SK-N-SH (cell line): ENCODE results near the gene RBP5. TPM values are rescaled to one million over a fixed set of nuclear protein-coding genes. Genes with fewer than 3 reads are reported as not detected.

Experiments
- CTCF ChIA-PET: fragments of 300-600, 350-600 bp; formaldehyde crosslinking; extraction: SDS; loops from one replicate; lab custom pipeline; 2021; lab: Yijun Ruan, JAX
- POLR2A ChIA-PET: fragments of 350-600 bp; sonication (Branson Sonifier 250); formaldehyde crosslinking; extraction: SDS; loops from one replicate; lab custom pipeline; 2020; ENCODE audit warnings: antibody characterized with exemption, inconsistent platforms; lab: Yijun Ruan, JAX
- DNase-seq: peaks from one replicate; pipeline ENCODE4 v3.0.0; 2012
- H2AFZ ChIP-seq: fragments of 200-600 bp; sonication (generic); 2 replicates; pipeline ENCODE4 v1.8.1; 2016; ENCODE audit warnings: antibody characterized with exemption, mild to moderate bottlenecking, low read depth
- H3F3A ChIP-seq: fragments of 200-600 bp; sonication (generic); replicated peaks from 2 replicates; pipeline ENCODE3; 2016; ENCODE audit warnings: antibody characterized with exemption, mild to moderate bottlenecking; ENCODE audit not compliant: insufficient read depth
- H3K27ac ChIP-seq, 2 experiments: fragments of 200-500 bp in 1 of 2; fragments of 200-600 bp in 1 of 2; sonication (Bioruptor generic) in 1 of 2; sonication (generic), shearing (Covaris generic) in 1 of 2; 2 replicates each; pipeline versions ENCODE4 v1.5.1 to v1.6.1; 2014 to 2016; ENCODE audit warnings: low read depth in 2 of 2, inconsistent platforms in 1 of 2, low read length in 1 of 2, mild to moderate bottlenecking in 1 of 2, mixed read lengths in 1 of 2
- H3K27me3 ChIP-seq: fragments of 200-600 bp; sonication (generic), shearing (Covaris generic); 2 replicates; pipeline ENCODE4 v1.6.1; 2016; ENCODE audit warnings: mixed run types; ENCODE audit not compliant: insufficient read depth
- H3K36me3 ChIP-seq, 2 experiments: fragments of 200-500 bp in 1 of 2; fragments of 200-600 bp in 1 of 2; sonication (Bioruptor generic) in 1 of 2; sonication (generic) in 1 of 2; replicated peaks in 1 of 2; 2 replicates each; pipeline versions ENCODE3 to v1.5.1; 2014 to 2016; ENCODE audit warnings: low read length in 1 of 2, mild to moderate bottlenecking in 1 of 2; ENCODE audit not compliant: insufficient read depth in 2 of 2, control insufficient read depth in 1 of 2
- H3K4me1 ChIP-seq, 2 experiments: fragments of 200-500 bp in 1 of 2; fragments of 200-600 bp in 1 of 2; sonication (Bioruptor generic) in 1 of 2; sonication (generic), shearing (Covaris generic) in 1 of 2; 2 replicates each; pipeline versions ENCODE4 v1.5.1 to v1.6.1; 2014 to 2016; ENCODE audit warnings: low read depth in 1 of 2, low read length in 1 of 2, mixed run types in 1 of 2; ENCODE audit not compliant: insufficient read depth in 2 of 2, control insufficient read depth in 1 of 2
- H3K4me2 ChIP-seq: fragments of 200-600 bp; sonication (generic), shearing (Covaris generic); 2 replicates; pipeline ENCODE4 v1.6.1; 2017; ENCODE audit warnings: mixed run types
- H3K4me3 ChIP-seq, 2 experiments: fragments of 200-500 bp in 1 of 2; fragments of 200-600 bp in 1 of 2; sonication (Bioruptor generic) in 1 of 2; sonication (generic), shearing (Covaris generic) in 1 of 2; 2 replicates each; pipeline versions ENCODE4 v1.5.1 to v1.8.1; 2014 to 2016; ENCODE audit warnings: low read depth in 2 of 2, inconsistent platforms in 1 of 2, low read length in 1 of 2, mild to moderate bottlenecking in 1 of 2, mixed read lengths in 1 of 2, moderate library complexity in 1 of 2
- H3K79me2 ChIP-seq: fragments of 200-600 bp; sonication (generic); 2 replicates; pipeline ENCODE4 v1.8.1; 2017; ENCODE audit warnings: mild to moderate bottlenecking; ENCODE audit not compliant: insufficient read depth
- H3K9ac ChIP-seq: fragments of 200-600 bp; sonication (generic); 2 replicates; pipeline ENCODE4 v1.6.1; 2017; ENCODE audit warnings: mixed run types
- H3K9me2 ChIP-seq: fragments of 200-600 bp; sonication (generic); 2 replicates; pipeline ENCODE4 v1.6.1; 2017; ENCODE audit warnings: mixed run types
- H3K9me3 ChIP-seq: fragments of 200-600 bp; sonication (generic); 2 replicates; pipeline ENCODE4 v1.6.1; 2017; ENCODE audit warnings: mixed run types, mild to moderate bottlenecking, moderate library complexity
- H4K20me1 ChIP-seq: fragments of 200-600 bp; sonication (generic); 2 replicates; pipeline ENCODE4 v1.6.1; 2017; ENCODE audit warnings: mild to moderate bottlenecking, mixed run types; ENCODE audit not compliant: insufficient read depth
- CTCF ChIP-seq: fragments of 200-600 bp; sonication (generic); IDR thresholded peaks from 2 replicates; pipeline ENCODE4 v1.6.1; 2017; ENCODE audit warnings: antibody characterized with exemption, mild to moderate bottlenecking, moderate library complexity
- ELF1 ChIP-seq: IDR thresholded peaks from 2 replicates; pipeline ENCODE4 v1.4.0; 2012
- GABPA ChIP-seq: IDR thresholded peaks from 2 replicates; pipeline ENCODE4 v1.4.0; 2012; ENCODE audit warnings: low read depth, mild to moderate bottlenecking
- GATA2 ChIP-seq: sonication (generic); formaldehyde crosslinking; IDR thresholded peaks from 2 replicates; pipeline ENCODE4 v1.5.0; 2020; ENCODE audit warnings: mild to moderate bottlenecking, missing genetic modification reagents
- JUND ChIP-seq: IDR thresholded peaks from 2 replicates; pipeline ENCODE4 v1.4.0; 2012
- MXI1 ChIP-seq: IDR thresholded peaks from 2 replicates; pipeline ENCODE4 v1.6.1; 2012; ENCODE audit warnings: mild to moderate bottlenecking, low read depth, low read length, improper control_type of control experiment
- NRF1 ChIP-seq: IDR thresholded peaks from 2 replicates; pipeline ENCODE4 v1.6.1; 2012; ENCODE audit warnings: low read depth, mild to moderate bottlenecking, low read length
- RAD21 ChIP-seq: IDR thresholded peaks from 2 replicates; pipeline ENCODE4 v1.6.1; 2012; ENCODE audit warnings: mild to moderate bottlenecking, low read length
- RFX5 ChIP-seq: IDR thresholded peaks from 2 replicates; pipeline ENCODE4 v1.6.1; 2012; ENCODE audit warnings: mild to moderate bottlenecking, improper control_type of control experiment, low read length
- SIN3A ChIP-seq: IDR thresholded peaks from 2 replicates; pipeline ENCODE4 v1.6.1; 2012; ENCODE audit warnings: low read depth, mild to moderate bottlenecking, low read length, moderate library complexity, borderline replicate concordance
- whole genome bisulfite sequencing: methylation state at CpG from one replicate; pipeline ENCODE4 v1.1.6; 2017; ENCODE audit warnings: low lambda C conversion rate; 5-methylcytosine and 5-hydroxymethylcytosine counted together
- polyA plus RNA-seq, 3 experiments: library from polyadenylated mRNA; depleted of rRNA; stranded (reverse); fragments of >200 nt; gene quantifications; 2 replicates each; pipeline ENCODE4 v1.2.3, GENCODE V29; 2012
- TF ChIP-seq, protein P1 (sequence below): IDR thresholded peaks from 2 replicates; pipeline ENCODE4 v1.6.1; 2012; ENCODE audit warnings: mild to moderate bottlenecking, low read depth, low read length, moderate library complexity
- TF ChIP-seq, protein P2 (sequence below): IDR thresholded peaks from 2 replicates; pipeline ENCODE4 v1.4.0; 2012; ENCODE audit warnings: low read depth
- TF ChIP-seq, protein P3 (sequence below): fragments of 150-350 bp; IDR thresholded peaks from 2 replicates; pipeline ENCODE4 v1.6.1; 2017; ENCODE audit warnings: antibody characterized with exemption, low read length, low read depth, borderline replicate concordance
- TF ChIP-seq, protein P4 (sequence below): IDR thresholded peaks from 2 replicates; pipeline ENCODE4 v1.4.0; 2012; ENCODE audit warnings: low read depth, borderline replicate concordance

The RBP5 gene
- polyA plus RNA-seq, 1 of the 3 experiments (the other 2 are of a cell fraction), result 0.12 TPM

DNA sequence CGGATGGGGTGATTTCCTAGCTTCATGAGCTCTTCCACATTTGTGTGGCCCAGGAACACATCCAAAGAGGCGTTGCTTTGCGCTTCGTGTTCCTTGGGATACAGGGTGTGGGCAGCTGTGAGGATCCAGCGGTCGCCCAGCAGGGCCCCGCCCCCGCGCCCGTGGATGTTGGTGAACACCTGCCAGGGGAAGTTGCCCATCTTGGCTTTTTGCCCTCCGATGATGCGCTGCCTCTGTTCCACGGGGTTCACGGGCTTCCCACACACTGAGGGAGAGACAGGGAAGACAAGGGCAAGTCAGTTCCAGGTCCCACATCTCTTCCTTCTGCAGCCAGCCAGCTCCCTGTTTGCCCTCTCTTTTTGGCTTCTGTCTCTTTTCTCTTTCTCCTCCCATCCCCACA lies 47.7 kb downstream of the RBP5 start:
- ChIA-PET POLR2A (no interaction called here), CTCF (interaction anchor here (0.6 kb wide), 1 partner anchor 63 kb away, joined by 3 read pairs; the partner anchor contains the start of gene LPCAT3)
- Histone ChIP-seq H3K36me3 (no peaks in the 10 kb centered on the region), H3K4me3 (no peak overlapping the region), H3K27me3 (no peaks in the 10 kb centered on the region), H3K9me3 (no peaks in the 10 kb centered on the region), H3K27ac (no peak overlapping the region), H3K9ac (no peak overlapping the region), H3K79me2 (no peaks in the 10 kb centered on the region), H3K4me1 (peaks cover 0 to 3% of the 10 kb centered on the region in 2 experiments; a peak in 1 of 4 replicates), H2AFZ (no peak overlapping the region), H3K9me2 (no peaks in the 10 kb centered on the region), H3F3A (peaks cover 7% of the 10 kb centered on the region), H4K20me1 (no peaks in the 10 kb centered on the region), H3K4me2 (no peak overlapping the region)
- TF ChIP-seq RFX5 (no peak), JUND (no peak), SIN3A (no peak), CTCF (no peak), MXI1 (no peak)
- TF ChIP-seq, protein P1, sequence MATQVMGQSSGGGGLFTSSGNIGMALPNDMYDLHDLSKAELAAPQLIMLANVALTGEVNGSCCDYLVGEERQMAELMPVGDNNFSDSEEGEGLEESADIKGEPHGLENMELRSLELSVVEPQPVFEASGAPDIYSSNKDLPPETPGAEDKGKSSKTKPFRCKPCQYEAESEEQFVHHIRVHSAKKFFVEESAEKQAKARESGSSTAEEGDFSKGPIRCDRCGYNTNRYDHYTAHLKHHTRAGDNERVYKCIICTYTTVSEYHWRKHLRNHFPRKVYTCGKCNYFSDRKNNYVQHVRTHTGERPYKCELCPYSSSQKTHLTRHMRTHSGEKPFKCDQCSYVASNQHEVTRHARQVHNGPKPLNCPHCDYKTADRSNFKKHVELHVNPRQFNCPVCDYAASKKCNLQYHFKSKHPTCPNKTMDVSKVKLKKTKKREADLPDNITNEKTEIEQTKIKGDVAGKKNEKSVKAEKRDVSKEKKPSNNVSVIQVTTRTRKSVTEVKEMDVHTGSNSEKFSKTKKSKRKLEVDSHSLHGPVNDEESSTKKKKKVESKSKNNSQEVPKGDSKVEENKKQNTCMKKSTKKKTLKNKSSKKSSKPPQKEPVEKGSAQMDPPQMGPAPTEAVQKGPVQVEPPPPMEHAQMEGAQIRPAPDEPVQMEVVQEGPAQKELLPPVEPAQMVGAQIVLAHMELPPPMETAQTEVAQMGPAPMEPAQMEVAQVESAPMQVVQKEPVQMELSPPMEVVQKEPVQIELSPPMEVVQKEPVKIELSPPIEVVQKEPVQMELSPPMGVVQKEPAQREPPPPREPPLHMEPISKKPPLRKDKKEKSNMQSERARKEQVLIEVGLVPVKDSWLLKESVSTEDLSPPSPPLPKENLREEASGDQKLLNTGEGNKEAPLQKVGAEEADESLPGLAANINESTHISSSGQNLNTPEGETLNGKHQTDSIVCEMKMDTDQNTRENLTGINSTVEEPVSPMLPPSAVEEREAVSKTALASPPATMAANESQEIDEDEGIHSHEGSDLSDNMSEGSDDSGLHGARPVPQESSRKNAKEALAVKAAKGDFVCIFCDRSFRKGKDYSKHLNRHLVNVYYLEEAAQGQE, result no peak
- TF ChIP-seq, protein P2, sequence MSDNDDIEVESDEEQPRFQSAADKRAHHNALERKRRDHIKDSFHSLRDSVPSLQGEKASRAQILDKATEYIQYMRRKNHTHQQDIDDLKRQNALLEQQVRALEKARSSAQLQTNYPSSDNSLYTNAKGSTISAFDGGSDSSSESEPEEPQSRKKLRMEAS, result no peak
- 64% methylated on average over 12 of the region's 14 CpGs for WGBS
- no peak for DNase-seq

DNA sequence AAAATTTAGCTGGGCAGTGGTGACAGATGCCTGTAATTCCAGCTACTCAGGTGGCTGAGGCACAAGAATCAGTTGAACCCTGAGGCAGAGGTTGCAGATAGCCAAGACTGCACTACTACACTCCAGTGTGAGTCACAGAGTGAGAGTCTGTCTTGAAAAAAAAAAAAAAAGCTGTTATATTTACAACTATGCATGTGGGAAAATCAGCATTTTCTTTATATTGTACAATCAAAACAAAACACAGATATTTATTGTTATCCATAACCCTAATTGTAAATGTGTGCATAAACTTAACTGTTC lies 48.9 kb downstream of the RBP5 start:
- H3K9me3 ChIP-seq, result no peaks in the 10 kb centered on the region
- ChIA-PET POLR2A (no interaction called here), CTCF (interaction anchor here (1.3 kb wide), 1 partner anchor 156 kb away, joined by 3 read pairs; no protein-coding TSS in a partner anchor)
- peak overlapping the region in 1 of 2 experiments; percentile 45; a peak in 2 of 4 replicates for H3K27ac ChIP-seq
- H3K27me3 ChIP-seq, result no peaks in the 10 kb centered on the region; the same call in 1 of the 2 replicates
- H3K9me2 ChIP-seq, result no peaks in the 10 kb centered on the region
- no peaks in the 10 kb centered on the region for H3K36me3 ChIP-seq
- H2AFZ ChIP-seq, result no peak overlapping the region
- peaks cover 7% of the 10 kb centered on the region for H3F3A ChIP-seq
- peak overlapping the region; percentile 48; the same call in 1 of the 2 replicates for H3K4me2 ChIP-seq
- DNase-seq, result no peak
- H3K9ac ChIP-seq, result peak overlapping the region; percentile 19; the same call in 1 of the 2 replicates
- H3K79me2 ChIP-seq, result no peaks in the 10 kb centered on the region
- H4K20me1 ChIP-seq, result no peaks in the 10 kb centered on the region
- peaks cover 0 to 3% of the 10 kb centered on the region in 2 experiments; a peak in 1 of 4 replicates for H3K4me1 ChIP-seq
- H3K4me3 ChIP-seq, result no peak overlapping the region
- TF ChIP-seq GATA2 (no peak), ELF1 (no peak), NRF1 (no peak), JUND (no peak), GABPA (no peak), RAD21 (no peak)
- TF ChIP-seq, protein P2, result no peak
- TF ChIP-seq, protein P3, sequence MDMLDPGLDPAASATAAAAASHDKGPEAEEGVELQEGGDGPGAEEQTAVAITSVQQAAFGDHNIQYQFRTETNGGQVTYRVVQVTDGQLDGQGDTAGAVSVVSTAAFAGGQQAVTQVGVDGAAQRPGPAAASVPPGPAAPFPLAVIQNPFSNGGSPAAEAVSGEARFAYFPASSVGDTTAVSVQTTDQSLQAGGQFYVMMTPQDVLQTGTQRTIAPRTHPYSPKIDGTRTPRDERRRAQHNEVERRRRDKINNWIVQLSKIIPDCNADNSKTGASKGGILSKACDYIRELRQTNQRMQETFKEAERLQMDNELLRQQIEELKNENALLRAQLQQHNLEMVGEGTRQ, result no peak
- TF ChIP-seq, protein P4, sequence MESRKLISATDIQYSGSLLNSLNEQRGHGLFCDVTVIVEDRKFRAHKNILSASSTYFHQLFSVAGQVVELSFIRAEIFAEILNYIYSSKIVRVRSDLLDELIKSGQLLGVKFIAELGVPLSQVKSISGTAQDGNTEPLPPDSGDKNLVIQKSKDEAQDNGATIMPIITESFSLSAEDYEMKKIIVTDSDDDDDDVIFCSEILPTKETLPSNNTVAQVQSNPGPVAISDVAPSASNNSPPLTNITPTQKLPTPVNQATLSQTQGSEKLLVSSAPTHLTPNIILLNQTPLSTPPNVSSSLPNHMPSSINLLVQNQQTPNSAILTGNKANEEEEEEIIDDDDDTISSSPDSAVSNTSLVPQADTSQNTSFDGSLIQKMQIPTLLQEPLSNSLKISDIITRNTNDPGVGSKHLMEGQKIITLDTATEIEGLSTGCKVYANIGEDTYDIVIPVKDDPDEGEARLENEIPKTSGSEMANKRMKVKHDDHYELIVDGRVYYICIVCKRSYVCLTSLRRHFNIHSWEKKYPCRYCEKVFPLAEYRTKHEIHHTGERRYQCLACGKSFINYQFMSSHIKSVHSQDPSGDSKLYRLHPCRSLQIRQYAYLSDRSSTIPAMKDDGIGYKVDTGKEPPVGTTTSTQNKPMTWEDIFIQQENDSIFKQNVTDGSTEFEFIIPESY, result no peak
- TF ChIP-seq, protein P1, result no peak
